CD4-positive, alpha-beta T cell treated with Interleukin-21 for 1 hour (primary cell): ENCODE measurements around the gene ANXA4.
"Not testable (repeated sequence)": the region's sequence is repeated elsewhere in the genome, so short reads cannot be mapped to it uniquely, and the experiment has no call there.

Experiments used
- DNase-seq: peaks from one replicate; pipeline ENCODE4 v3.0.0-alpha.2; 2020

The ANXA4 gene

GRCh38 chr2:69755862-69756467 is 14.0 kb downstream of the ANXA4 start:
- DNase-seq = no peak

- no peak for DNase-seq
These were observed 20.1 kb downstream of the ANXA4 start for GRCh38 chr2:69762025-69762424.

GRCh38 chr2:69762513-69763494 is 20.9 kb downstream of the ANXA4 start:
- DNase-seq = no peak

- not testable (repeated sequence) for DNase-seq
These were observed 21.9 kb downstream of the ANXA4 start for GRCh38 chr2:69763831-69764230.

GRCh38 chr2:69764286-69765095 is 22.6 kb downstream of the ANXA4 start:
- DNase-seq = no peak

- DNase-seq = no peak
These were observed 23.1 kb downstream of the ANXA4 start for GRCh38 chr2:69765096-69765380.

- no peak for DNase-seq
These were observed 24.1 kb downstream of the ANXA4 start for GRCh38 chr2:69766014-69766413.

- no peak for DNase-seq
These were observed 25.1 kb downstream of the ANXA4 start for GRCh38 chr2:69767034-69767433.

- DNase-seq = no peak
These were observed 26.3 kb downstream of the ANXA4 start for GRCh38 chr2:69768235-69768634.

GRCh38 chr2:69768789-69769188 is 26.9 kb downstream of the ANXA4 start:
- DNase-seq = no peak

- DNase-seq = no peak
These were observed 27.3 kb downstream of the ANXA4 start for GRCh38 chr2:69769272-69769671.

- DNase-seq = peak; percentile 30
These were observed 28.3 kb downstream of the ANXA4 start for GRCh38 chr2:69770193-69770702.

- DNase-seq = no peak
These were observed 28.8 kb downstream of the ANXA4 start for GRCh38 chr2:69770747-69771146.

- DNase-seq = no peak
These were observed 29.5 kb downstream of the ANXA4 start for GRCh38 chr2:69771461-69771860.

GRCh38 chr2:69773206-69773605 is 31.3 kb downstream of the ANXA4 start:
- DNase-seq = no peak

- not testable (repeated sequence) for DNase-seq
These were observed 32.5 kb downstream of the ANXA4 start for GRCh38 chr2:69774258-69774983.

GRCh38 chr2:69774984-69775982 is 33.3 kb downstream of the ANXA4 start:
- DNase-seq = peak; percentile 42

GRCh38 chr2:69776886-69777785 is 35.2 kb downstream of the ANXA4 start:
- no peak for DNase-seq

GRCh38 chr2:69777786-69778105 is 35.8 kb downstream of the ANXA4 start:
- no peak for DNase-seq

GRCh38 chr2:69779258-69780001 is 37.5 kb downstream of the ANXA4 start:
- DNase-seq = no peak
